ENCODE data around the gene SYCE1.

Gene SYCE1

DNA sequence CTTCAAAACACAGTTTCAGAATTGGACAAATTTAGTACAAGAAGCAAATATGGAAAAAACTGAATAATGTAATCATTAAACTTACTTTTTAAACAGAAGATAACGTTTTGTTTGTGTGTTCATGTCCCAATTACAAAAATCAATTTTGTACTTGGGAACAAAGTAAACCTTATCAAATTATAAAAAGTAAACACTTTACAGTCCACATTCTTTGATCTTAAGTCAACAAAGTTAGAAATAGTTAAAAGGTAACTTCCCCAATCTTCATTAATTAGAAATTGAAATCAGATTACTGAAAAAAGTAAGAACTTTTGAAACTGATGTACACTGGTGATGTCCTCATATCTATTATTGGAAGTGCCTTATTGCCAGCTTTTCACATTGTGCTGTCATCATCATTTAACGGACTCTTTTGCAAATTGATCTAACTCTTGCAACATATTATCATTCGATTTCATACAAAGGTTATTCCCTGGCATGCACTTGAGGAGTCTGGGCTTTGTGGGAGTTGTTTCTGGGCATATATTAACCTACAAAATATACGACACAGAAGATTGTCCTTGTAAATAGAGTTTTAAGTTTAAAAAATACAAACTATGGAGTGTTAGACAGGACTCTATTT lies 53.4 kb downstream of the SYCE1 start:
- H3K9ac ChIP-seq (ENCODE audit: low read length): no peak overlapping the region
- H3K4me1 ChIP-seq (ENCODE audit: control insufficient read depth, insufficient read depth, low read length): peaks cover 14% of the 10 kb centered on the region
- no peaks in the 10 kb centered on the region for H3K27me3 ChIP-seq (replicated peaks; ENCODE audit: control insufficient read depth, insufficient read depth, low read length)
- no peak overlapping the region for H3K4me3 ChIP-seq (ENCODE audit: low read length)
- no peaks in the 10 kb centered on the region for H3K9me3 ChIP-seq (ENCODE audit: control insufficient read depth, low read length)
- H3K36me3 ChIP-seq (ENCODE audit: control insufficient read depth, insufficient read depth, low read length, severe bottlenecking): no peaks in the 10 kb centered on the region
- DNase-seq (ENCODE audit: low read depth): no peak

DNA sequence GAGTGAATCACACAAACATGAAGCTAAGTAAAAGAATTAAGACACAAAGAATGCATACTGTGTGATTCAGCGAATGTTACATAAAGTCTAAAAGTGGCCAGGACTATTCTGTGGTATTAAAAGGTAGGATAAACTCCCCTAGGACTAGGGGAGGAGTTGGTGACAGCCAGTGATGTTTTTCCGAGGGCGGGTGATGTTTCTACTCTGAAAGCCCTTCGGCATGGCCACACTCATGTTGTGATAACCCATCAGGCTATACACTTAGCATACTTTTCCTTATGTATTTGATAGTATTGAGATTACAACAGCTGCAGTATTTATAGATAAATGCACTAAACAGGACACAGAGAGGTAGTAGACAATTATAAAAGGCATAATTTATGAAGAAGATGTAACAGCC lies 54.0 kb downstream of the SYCE1 start:
- Histone ChIP-seq H3K9ac (ENCODE audit: low read length) (no peak overlapping the region), H3K36me3 (ENCODE audit: control insufficient read depth, insufficient read depth, low read length, severe bottlenecking) (no peaks in the 10 kb centered on the region), H3K4me3 (ENCODE audit: low read length) (no peak overlapping the region), H3K9me3 (ENCODE audit: control insufficient read depth, low read length) (no peaks in the 10 kb centered on the region), H3K27me3 (replicated peaks; ENCODE audit: control insufficient read depth, insufficient read depth, low read length) (no peaks in the 10 kb centered on the region), H3K4me1 (ENCODE audit: control insufficient read depth, insufficient read depth, low read length) (peaks cover 14% of the 10 kb centered on the region)
- no peak for DNase-seq (ENCODE audit: low read depth)

DNA sequence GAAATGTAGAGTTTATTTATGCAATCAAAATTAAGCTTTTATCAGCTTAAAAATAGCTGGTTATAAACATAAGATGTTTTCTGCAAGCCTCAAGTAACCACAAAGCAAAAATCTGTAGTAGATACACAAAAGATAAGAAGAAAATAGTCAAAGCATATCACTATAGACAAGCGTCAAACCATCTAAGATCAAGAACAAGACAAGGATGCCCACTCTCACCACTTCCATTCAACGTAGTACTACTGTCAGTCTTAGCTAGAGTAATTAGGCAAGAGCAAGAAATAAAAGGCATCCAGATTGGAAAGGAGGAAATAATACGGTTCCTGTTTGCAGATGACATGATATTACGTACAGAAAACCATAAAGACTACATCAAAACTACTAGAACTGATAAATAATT lies 55.7 kb downstream of the SYCE1 start:
- DNase-seq (ENCODE audit: low read depth): no peak
- H3K4me1 ChIP-seq (ENCODE audit: control insufficient read depth, insufficient read depth, low read length): peaks cover 14% of the 10 kb centered on the region
- no peaks in the 10 kb centered on the region for H3K9me3 ChIP-seq (ENCODE audit: control insufficient read depth, low read length)
- H3K4me3 ChIP-seq (ENCODE audit: low read length): no peak overlapping the region
- no peak overlapping the region for H3K9ac ChIP-seq (ENCODE audit: low read length)
- H3K36me3 ChIP-seq (ENCODE audit: control insufficient read depth, insufficient read depth, low read length, severe bottlenecking): no peaks in the 10 kb centered on the region
- no peaks in the 10 kb centered on the region for H3K27me3 ChIP-seq (replicated peaks; ENCODE audit: control insufficient read depth, insufficient read depth, low read length)
